Measurements from ENCODE around the gene MAMDC4. TPM values are rescaled to one million over a fixed set of nuclear protein-coding genes. Genes with fewer than 3 reads are reported as not detected.

The MAMDC4 gene
- total and polyA plus RNA-seq, 2 experiments from 2014 or later = 1.7 to 6.8 TPM

DNA sequence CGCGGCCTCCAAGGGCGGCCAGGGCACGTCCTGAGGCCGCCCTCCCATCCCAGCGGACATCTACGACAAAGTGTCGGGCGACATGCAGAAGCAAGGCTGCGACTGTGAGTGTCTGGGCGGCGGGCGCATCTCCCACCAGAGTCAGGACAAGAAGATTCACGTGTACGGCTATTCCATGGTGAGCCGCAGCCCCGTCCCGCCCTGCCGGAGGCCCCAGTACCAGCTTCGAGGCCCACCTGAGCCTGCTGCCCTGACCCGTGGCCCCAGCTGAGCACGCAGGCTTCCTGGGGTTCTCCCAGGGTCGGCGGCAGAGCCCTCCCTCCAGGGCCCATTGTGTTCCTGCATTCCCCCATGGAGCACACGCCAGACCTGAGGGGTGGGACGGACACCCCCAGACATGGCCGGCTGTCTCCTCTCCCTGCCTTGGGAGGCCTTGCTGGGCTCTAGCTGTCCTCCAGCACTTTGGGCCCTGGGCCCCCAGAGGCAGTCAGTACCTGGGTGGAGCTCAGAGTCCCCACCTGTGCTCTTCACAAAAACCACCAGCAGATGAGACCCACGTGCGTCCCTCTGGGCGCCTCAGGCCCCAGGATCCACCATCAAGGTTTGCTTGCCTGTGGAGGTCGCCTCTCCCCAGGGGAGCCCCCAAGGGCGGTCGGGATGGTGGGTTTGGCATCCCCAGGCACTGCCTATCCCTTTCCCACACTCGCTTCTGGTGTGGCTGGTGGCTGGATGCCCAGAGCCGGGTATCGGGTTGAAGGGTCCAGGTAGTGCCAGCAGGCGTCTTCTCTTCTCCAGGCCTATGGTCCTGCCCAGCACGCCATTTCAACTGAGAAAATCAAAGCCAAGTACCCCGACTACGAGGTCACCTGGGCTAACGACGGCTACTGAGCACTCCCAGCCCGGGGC, 1.9 kb upstream of the MAMDC4 start (continued):
- TF ChIP-seq, protein P1, sequence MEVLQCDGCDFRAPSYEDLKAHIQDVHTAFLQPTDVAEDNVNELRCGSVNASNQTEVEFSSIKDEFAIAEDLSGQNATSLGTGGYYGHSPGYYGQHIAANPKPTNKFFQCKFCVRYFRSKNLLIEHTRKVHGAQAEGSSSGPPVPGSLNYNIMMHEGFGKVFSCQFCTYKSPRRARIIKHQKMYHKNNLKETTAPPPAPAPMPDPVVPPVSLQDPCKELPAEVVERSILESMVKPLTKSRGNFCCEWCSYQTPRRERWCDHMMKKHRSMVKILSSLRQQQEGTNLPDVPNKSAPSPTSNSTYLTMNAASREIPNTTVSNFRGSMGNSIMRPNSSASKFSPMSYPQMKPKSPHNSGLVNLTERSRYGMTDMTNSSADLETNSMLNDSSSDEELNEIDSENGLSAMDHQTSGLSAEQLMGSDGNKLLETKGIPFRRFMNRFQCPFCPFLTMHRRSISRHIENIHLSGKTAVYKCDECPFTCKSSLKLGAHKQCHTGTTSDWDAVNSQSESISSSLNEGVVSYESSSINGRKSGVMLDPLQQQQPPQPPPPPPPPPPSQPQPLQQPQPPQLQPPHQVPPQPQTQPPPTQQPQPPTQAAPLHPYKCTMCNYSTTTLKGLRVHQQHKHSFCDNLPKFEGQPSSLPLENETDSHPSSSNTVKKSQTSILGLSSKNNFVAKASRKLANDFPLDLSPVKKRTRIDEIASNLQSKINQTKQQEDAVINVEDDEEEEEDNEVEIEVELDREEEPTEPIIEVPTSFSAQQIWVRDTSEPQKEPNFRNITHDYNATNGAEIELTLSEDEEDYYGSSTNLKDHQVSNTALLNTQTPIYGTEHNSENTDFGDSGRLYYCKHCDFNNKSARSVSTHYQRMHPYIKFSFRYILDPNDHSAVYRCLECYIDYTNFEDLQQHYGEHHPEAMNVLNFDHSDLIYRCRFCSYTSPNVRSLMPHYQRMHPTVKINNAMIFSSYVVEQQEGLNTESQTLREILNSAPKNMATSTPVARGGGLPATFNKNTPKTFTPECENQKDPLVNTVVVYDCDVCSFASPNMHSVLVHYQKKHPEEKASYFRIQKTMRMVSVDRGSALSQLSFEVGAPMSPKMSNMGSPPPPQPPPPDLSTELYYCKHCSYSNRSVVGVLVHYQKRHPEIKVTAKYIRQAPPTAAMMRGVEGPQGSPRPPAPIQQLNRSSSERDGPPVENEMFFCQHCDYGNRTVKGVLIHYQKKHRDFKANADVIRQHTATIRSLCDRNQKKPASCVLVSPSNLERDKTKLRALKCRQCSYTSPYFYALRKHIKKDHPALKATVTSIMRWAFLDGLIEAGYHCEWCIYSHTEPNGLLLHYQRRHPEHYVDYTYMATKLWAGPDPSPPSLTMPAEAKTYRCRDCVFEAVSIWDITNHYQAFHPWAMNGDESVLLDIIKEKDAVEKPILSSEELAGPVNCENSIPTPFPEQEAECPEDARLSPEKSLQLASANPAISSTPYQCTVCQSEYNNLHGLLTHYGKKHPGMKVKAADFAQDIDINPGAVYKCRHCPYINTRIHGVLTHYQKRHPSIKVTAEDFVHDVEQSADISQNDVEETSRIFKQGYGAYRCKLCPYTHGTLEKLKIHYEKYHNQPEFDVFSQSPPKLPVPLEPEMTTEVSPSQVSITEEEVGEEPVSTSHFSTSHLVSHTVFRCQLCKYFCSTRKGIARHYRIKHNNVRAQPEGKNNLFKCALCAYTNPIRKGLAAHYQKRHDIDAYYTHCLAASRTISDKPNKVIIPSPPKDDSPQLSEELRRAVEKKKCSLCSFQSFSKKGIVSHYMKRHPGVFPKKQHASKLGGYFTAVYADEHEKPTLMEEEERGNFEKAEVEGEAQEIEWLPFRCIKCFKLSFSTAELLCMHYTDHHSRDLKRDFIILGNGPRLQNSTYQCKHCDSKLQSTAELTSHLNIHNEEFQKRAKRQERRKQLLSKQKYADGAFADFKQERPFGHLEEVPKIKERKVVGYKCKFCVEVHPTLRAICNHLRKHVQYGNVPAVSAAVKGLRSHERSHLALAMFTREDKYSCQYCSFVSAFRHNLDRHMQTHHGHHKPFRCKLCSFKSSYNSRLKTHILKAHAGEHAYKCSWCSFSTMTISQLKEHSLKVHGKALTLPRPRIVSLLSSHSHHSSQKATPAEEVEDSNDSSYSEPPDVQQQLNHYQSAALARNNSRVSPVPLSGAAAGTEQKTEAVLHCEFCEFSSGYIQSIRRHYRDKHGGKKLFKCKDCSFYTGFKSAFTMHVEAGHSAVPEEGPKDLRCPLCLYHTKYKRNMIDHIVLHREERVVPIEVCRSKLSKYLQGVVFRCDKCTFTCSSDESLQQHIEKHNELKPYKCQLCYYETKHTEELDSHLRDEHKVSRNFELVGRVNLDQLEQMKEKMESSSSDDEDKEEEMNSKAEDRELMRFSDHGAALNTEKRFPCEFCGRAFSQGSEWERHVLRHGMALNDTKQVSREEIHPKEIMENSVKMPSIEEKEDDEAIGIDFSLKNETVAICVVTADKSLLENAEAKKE (CRISPR knock-in tag; IDR thresholded peaks at IDR 0.05) = no peak
- TF ChIP-seq ETS1 (IDR thresholded peaks at IDR 0.05) = no peak
- TF ChIP-seq STAT1 (IDR thresholded peaks at IDR 0.05; ENCODE audit: unreplicated experiment) = no peak
- TF ChIP-seq NANOG (IDR thresholded peaks at IDR 0.05; ENCODE audit: borderline replicate concordance) = no peak
- no peak for TF ChIP-seq EZH2phosphoT487 (IDR thresholded peaks at IDR 0.05; ENCODE audit: unreplicated experiment)

All from GM23338 (cell line).